Left ventricle myocardium superior (tissue), 1 donor: ENCODE data around the gene MAJIN. TPM values are rescaled to one million over a fixed set of nuclear protein-coding genes. Genes with fewer than 3 reads are reported as not detected.
A peak's percentile ranks its signal among the peaks of the same experiment; 100 is the strongest.

ENCODE experiments used
- ATAC-seq: fragments of 200-7000 bp; cut with Tn5 transposase; one replicate; pipeline ENCODE4 v1.9.1; 2020; ENCODE audit warnings: mild to moderate bottlenecking, moderate library complexity
- DNase-seq: peaks from one replicate; pipeline ENCODE4 v3.0.0-alpha.2; 2020
- intact Hi-C: fragments of 100-400 bp; cut with micrococcal nuclease; formaldehyde crosslinking; loops from one replicate; pipeline ENCODE4 v1.11.0; 2022
- total RNA-seq: library from RNA; stranded (reverse); fragmentation: NEBNext Ultra II Directional; extraction: Animal tissue kit (Norgen Biotek cat#: 25700); gene quantifications from one replicate; pipeline ENCODE4 v1.2.1, GENCODE V29; 2021
- donor health status: DM: no; HTN: yes; CAD: no; lungs with severe emphysema.

The MAJIN gene
- total RNA-seq, 1 donor from 2014 or later, result not detected

DNA sequence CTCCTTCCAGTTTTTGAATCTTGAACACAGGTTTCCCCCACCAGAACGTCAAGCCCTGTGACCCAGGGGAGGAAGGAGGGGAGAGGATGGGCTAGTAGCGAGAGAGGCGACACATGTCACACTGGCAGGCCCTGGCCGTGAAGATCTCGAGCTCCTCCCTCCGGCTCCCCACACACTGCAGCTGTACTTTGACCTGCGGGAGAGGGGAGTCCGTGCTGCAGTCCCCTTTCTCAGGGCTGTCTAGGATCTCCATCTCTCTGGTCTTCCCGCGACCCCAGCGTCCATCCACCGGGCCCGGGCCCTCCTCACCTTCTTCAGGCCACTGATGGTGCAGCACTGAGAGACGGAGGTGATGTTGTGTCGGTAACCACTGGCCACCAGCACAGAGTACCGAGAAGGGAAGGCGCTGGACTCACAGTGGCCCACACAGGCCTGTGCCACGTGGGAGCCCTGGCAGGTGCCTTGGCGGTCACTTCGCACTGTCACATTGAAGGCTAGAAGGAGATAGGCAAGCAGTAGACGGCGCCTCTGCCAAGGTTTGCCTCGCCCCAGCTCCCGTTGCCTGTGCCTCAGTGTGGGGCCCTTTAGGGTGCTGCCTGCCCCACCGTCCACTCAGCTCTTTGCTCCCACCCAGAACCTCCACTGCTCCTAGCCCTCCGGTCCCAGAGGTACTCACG is 37.1 kb downstream of the MAJIN start:
- ATAC-seq (peak; percentile 16), DNase-seq (no peak)
- intact Hi-C loops, result no loop called here

DNA sequence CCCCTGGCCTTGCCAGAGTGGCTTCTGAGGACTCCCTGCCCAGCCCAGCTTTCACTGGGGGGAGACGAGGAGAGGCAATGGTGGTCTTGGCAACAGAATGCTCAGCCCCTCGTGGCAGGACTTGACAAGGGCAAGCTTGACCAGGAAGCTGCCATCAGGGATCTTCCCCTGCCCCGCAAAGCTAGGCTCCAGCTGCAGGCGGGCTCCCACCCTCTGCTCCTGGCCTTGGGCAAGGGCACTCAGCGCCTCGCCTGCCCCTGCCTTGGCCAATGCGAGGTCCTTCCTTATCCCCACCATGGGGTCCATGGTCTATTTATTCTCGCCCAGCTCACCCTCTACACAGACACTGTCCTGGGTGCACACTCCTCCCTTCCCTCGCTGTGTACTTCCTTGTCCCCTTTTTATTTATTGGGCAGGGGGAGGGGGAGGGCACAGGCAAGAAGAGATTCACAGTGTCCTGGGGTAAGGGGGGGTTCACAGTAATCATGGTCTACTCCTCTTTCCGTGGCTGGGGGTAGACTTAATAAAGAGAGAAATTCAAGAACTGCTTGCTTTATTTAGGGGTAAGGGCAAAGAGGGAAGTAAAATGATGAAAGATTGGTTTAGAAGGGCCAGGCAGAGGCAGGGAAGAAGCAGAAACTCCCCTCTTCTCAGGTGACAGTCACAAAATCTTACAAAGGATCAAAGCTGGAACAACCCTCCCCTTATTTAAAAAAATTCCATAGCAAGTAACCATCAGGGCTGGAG is 37.8 kb downstream of the MAJIN start:
- intact Hi-C loops, result no loop called here
- ATAC-seq (no peak), DNase-seq (no peak)

DNA sequence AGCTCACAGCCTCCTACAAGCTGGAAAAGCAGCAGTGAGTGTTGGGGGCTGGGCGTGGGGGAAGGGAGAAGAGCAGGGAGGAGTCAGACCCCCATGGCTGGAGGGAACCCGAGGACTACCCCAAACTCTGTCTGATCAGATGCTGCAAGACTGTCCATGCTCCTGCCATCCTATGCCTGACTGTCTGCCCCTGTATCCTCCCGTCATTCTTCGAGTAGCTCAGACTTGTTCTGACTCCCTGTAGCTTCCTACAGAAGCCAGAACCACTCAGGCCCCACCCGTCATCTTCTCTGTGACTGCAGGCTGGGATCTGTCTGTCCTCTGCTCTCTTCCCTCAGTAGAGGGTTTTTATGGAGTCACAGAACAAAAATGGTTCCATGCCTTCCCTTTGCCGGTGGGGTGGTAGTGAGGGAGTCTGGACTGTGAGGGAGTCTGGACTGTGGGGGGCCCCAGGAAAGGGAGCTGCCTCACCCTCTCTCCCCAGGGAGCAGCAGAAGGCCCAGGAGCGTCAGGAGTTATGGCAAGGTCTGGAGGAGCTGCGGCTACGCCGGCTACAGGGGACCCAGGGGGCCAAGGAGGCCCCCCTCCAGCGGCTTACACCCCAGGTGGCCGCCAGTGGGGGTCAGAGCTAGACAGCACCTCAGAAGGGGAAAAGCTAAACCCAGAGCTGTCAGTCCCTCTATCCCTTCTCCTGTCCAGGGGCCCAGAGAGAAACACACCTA is 38.5 kb downstream of the MAJIN start:
- DNase-seq, result no peak
- ATAC-seq, result no peak
- intact Hi-C loops, result no loop called here

DNA sequence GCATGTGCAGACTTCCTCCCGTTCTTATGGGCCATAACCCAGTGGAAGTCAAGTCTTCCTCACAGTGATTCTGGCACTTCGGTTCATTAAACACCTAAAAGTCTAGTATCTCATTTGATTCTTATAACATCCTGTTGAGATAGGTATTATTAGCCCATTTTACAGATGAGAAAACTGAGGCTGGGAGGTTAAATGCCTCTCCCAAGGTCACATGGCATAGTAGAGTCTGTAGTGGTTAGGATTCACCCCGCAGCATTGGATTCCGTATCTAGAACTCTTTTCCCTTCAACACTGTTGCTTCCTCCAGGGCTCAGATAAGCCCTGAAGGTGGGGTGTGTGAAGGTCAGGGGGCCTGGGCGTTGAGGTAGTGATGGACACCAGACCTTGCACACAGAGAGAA is 39.6 kb downstream of the MAJIN start:
- DNase-seq, result no peak
- intact Hi-C loops, result no loop called here
- no peak for ATAC-seq

DNA sequence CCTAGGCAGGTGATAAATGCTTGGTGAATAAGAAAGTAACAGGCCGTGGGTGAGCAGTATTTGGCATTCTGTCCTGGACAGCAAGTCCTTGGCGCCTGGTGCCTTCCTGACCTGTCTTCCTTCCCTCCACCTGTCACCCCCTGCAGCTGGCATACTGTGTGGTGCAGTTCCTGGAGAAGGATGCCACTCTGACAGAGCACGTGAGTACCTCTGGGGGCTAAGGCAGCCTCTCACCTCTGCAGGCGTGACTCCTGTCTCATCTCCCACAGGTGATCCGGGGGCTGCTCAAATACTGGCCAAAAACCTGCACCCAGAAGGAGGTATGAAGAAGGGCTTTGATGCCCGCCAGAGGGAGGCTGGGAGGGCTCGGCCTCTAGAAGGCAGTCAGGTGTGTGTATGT is 40.6 kb downstream of the MAJIN start:
- ATAC-seq (no peak), DNase-seq (no peak)
- intact Hi-C loops, result no loop called here

DNA sequence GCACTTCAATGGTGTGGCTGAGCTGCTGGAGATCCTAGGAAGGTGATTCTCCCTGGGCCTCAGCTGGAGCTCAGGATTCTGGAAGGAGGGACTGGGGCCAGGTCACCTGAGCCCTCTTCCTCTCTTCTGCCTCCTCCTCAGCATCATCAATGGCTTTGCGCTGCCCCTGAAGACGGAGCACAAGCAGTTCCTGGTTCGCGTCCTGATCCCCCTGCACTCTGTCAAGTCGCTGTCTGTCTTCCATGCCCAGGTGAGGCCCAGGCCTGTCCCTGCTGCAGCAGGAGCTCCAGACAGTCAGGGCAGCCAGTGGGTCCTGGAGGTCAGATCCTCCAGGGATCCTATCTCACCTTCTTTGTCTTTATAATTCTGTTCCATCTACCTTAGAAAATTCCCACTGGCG is 41.6 kb downstream of the MAJIN start:
- intact Hi-C loops, result no loop called here
- DNase-seq (no peak), ATAC-seq (no peak)

DNA sequence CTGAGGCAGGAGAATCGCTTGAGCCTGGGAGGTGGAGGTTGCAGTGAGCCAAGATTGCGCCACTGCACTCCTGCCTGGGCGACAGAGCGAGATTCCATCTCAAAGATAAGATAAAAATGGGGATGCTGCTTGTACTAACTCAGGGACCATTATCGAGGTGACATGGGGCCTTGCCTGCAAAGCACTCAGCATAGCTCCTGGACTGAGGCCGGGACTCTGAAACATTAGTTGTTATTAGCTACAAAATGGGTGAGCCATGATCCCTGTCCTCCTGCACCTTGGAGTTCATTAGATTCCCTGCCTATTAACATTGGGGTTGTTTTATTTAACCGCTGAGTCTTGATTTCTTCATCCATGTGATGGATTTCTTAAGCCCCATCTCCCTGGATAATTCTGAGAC is 42.3 kb downstream of the MAJIN start:
- DNase-seq, result no peak
- intact Hi-C loops, result no loop called here
- no peak for ATAC-seq

DNA sequence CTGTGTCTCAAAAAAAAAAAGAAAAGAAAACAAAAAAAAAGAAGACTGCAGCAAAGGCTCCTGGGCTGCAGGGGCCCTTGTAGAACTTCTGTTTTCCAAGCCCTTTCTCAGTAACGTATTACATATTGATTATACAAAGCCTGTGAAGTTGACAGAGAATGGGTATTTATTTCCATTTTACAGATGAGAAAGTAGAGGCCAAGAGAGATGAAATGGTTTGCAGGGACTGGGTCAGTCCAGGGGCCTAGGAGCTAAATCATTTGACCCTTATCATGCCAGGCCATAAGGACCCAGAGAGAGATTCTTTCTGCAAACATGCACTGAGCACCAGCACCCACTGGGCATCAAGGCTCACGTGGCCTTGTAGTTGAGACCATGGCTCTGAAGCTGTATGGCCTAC is 43.0 kb downstream of the MAJIN start:
- intact Hi-C loops, result no loop called here
- no peak for ATAC-seq
- DNase-seq, result no peak

DNA sequence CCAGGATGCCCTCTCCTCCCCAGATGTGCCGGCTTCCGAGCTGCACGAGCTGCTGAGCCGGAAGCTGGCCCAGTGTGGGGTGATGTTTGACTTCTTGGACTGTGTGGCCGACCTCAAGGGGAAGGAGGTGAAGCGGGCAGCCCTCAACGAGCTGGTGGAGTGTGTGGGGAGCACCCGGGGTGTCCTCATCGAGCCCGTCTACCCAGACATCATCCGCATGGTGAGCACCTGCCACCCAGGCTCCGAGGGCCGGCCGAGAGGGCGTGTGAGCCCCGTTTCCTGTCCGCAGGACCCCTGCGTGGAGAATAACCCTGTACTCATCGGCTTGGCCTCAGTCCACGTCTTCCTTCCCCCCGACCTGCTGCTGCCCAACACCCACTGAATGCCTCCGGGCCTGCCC is 45.2 kb downstream of the MAJIN start:
- no peak for DNase-seq
- intact Hi-C loops, result no loop called here
- ATAC-seq, result no peak

DNA sequence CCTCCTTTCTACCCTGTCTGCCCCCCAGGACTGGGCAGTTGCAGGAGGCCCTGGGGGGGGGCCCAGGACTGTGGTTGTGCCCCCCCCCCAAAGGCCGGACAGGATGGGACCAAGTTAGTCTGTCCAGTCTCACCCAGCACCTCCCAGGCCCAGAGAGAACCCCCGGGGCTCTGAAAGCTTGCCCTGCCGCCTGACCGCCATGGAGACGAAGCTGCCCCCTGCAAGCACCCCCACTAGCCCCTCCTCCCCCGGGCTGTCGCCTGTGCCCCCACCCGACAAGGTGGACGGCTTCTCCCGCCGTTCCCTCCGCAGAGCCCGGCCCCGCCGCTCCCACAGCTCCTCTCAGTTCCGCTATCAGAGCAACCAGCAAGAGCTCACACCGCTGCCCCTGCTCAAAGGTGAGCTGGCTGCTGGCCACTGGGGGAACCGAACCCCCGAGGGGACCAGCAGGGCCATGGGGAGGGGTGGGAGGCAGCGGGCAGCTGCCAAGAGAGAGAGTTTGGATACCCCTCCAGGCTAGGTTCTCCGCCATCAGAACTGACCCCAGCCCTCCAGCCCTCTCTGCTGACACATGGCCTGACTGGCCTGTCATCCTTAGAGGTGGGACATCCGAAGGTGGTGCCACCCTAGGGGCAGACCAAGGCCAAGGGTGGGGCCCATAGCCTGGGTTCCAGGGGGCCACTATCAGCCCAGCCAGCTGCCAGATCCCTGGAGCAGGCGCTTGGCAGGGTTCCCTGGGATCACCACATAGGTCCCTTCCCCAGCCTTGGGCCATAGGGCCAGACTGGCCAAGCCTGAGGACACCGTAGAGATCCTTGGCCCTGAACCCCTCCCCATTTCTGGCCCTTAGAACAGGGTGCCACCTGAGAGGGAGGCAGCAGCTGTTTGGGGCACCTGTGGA is 46.1 kb downstream of the MAJIN start:
- intact Hi-C loops, result no loop called here
- DNase-seq (no peak), ATAC-seq (no peak)

DNA sequence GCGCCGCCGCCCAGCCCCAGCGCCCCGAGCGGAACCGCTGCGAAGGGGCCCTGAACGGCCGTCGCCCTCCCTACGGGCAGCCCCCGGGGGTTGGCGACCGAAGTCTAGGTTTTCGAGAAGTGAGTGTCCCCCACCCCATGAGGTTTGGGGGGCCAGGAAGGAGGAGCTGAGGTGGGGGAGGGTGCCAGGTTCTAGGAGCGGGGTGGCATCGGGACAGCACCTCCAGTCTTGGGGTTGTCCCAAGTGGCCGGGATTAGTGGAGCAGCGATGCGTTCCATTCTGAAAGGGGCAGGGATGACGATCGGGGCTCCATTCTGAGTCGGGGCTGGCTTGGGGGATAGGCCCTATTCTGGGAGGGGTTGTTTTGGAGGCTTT is 47.0 kb downstream of the MAJIN start:
- DNase-seq, result no peak
- ATAC-seq, result peak; percentile 4
- intact Hi-C loops, result no loop called here

DNA sequence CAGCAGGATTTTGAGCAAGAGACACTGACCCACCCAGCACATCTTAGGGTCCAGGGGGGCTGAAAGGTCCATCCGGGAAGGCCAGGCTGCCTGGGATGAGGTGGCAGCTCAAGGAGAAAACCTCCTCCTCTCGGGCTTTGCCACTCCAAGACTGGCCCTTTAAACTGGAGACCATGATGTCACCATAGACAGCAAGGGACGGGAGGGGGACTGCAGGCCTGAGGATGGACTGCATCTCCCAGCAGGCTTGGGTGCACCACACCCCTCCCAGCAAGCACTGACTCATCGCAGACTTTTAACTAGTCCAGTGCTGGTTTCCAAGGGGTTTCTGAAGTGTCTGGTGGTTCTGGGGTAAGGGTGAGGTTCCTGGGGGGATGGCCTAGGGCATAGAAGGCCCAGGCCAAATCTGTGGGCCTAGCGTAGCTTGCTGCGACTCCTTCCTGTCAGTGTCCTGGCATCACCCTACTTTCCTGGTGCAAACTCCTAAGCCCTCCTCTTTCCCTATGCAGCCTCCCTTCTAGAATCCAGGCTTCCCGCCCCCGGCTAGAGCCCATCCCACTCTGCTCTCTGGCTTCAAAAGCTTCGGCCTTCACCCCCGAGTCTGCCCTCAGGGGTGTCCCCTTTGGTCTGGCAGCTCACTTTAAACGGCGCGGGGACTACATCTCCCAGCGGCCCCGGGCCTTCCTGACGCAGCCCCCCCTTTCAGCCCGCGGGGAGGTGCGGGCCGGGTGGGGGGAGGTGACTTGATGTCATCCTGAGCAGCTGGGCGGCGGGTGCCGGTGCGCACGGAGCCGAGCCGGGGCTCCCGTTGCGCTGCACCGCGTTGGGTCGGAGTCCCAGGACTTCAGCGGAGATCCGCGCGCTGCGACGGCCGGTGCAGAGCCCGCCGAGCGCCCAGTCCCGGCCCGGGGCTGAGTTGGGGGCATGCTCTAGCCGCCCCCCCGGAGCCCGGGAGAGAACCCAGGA is 47.7 kb downstream of the MAJIN start, which contains the start of gene PPP2R5B:
TSS of gene PPP2R5B (plus strand) at position 746 of the 966 bp plus-strand sequence. CDS start 1,046 bp downstream, outside the sequence.
- intact Hi-C loops, result no loop called here
- peak; percentile 96 for ATAC-seq

DNA sequence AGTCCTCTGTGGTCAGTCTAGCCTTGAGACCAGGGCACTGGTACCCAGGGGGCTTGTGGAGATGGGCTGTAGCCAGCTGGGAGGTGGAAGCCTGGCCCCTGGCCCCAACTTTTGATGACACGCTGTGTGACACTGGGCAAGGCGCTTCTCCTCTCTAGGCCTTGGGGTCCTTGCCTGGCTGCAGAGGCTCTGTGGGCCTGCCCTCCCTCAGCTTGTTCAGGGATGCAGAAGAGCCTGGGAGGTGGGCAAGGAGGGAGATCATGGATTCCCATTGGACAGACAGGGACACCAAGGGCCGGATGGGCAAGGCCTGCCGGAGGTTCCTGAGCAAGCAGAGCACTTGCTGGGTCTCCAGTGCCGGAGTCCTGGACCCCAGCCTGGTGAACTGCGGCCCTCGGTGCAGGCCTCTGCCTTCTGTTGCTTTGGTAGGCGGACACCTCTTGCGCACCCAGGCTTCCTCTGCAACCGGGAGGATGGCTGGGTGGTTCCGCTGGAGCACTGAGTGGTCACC is 48.7 kb downstream of the MAJIN start:
- intact Hi-C loops, result no loop called here
- DNase-seq (no peak), ATAC-seq (no peak)

More for the DNA sequence above, 47.7 kb downstream of the MAJIN start, which contains the start of gene PPP2R5B:
- DNase-seq, result peak; percentile 96

DNA sequence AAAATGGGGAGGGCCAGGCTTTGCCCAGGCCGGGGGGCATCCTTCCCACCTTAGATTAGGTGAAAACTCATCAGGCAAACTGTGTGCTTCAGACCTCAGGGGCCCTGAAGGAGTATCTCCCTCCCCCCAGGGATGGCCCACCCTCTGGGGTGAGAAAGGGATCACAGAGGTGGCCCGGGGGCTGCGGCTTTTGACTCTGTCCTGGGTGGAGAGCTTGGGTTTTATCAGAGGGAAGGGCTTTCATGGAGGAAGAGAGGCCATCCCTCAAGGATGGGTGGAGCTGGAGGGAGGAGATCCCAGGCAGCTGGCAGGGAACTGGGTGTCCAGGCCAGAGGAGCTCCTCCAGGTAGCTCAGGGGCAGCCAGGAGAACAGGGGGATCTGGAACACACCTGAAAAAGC is 50.5 kb downstream of the MAJIN start:
- intact Hi-C loops, result no loop called here
- no peak for DNase-seq

DNA sequence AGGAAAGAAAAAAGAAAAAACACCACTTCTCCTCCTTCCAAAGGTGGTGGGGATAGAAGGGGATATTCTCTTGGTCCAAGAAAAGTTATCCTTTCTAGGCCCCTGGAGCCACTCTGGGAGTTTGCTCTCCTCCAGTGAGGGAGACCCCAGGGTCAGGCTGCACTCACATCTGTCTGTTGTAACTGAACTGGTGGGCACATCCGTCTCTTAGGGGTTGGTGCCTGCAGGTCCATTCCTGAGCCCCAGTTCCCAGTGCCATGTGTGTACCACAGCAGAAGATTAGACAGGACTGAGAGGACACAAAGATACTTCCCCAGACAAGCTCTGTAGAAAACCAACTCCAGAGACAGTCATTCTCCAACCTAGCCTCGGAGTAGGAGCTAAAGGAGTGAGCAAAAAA is 51.8 kb downstream of the MAJIN start:
- intact Hi-C loops, result no loop called here
- no peak for DNase-seq
- ATAC-seq, result no peak

More for the DNA sequence above, 50.5 kb downstream of the MAJIN start:
- no peak for ATAC-seq

DNA sequence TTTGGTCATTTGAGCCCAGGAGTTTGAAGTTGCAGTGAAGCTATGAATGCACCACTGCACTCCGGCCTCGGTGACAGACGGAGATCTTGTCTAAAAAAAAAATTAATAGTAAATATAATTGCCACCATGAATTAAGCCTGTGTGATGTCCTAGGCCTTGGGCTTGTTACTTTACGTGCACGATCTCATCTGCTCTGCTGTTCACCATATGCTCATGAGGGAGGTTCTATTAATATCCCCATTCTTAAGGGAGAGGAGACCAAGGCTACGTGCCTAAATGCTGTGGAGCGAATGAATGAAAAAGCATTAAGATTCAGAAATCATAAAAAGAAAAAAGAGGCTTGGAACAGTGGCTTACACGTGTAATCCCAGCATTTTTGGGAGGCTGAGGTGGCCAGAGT is 52.3 kb downstream of the MAJIN start:
- no peak for ATAC-seq
- DNase-seq, result no peak
- intact Hi-C loops, result no loop called here

DNA sequence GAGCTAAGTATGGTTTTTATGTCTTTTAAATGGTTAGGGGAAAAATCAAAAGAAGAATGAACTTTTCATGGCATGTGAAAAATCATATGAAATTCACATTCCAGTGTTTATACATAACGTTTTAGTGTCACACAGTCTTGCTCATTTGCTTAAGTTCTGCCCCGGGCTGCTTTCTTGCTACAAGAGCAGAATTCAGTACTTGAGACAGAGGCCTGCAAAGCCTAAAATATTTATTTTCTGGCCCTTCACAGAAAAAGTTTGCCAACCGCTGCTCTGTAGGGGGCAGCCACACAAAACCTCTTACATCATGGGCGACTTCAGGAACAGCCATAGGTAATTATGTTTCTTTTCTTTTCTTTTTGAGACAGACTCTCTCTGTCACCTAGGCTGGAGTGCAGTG is 53.9 kb downstream of the MAJIN start:
- DNase-seq (no peak), ATAC-seq (no peak)
- intact Hi-C loops, result no loop called here

DNA sequence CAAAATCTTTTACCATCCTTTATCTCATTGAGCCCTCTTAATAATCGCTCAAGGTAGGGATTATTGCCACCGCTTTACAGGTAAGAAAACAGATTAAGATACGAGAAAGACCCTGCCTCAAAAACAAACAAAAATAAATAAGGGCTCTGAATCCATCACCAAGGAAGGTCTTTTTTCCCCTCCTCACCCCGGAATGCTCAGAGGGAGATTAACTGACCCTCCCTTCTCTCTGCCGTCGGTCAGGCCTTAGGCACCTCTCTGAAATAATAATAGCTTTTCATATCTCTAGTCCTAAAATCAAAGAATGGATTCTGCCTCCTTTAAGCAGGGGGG is 54.3 kb downstream of the MAJIN start:
- intact Hi-C loops, result no loop called here
- ATAC-seq (no peak), DNase-seq (no peak)
